ENCODE measurements around the gene SLC26A11.
"Not testable (repeated sequence)": the region's sequence is repeated elsewhere in the genome, so short reads cannot be mapped to it uniquely, and the experiment has no call there.

DNA sequence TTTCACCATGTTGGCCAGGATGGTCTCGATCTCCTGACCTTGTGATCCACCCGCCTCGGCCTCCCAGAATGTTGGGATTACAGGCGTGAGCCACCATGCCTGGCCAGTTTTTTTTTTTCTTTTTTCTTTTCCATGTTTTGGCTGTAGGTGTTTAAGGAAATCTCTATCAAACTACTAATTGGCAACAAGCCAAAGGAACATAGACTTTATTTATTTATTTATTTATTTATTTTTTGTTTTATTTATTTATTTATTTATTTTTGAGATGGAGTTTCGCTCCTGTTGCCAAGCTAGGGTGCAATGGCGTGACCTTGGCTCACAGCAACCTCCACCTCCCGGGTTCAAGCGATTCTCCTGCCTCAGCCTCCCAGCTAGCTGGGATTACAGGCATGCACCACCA is 55.6 kb downstream of the SLC26A11 start:
- TF ChIP-seq, protein P1, sequence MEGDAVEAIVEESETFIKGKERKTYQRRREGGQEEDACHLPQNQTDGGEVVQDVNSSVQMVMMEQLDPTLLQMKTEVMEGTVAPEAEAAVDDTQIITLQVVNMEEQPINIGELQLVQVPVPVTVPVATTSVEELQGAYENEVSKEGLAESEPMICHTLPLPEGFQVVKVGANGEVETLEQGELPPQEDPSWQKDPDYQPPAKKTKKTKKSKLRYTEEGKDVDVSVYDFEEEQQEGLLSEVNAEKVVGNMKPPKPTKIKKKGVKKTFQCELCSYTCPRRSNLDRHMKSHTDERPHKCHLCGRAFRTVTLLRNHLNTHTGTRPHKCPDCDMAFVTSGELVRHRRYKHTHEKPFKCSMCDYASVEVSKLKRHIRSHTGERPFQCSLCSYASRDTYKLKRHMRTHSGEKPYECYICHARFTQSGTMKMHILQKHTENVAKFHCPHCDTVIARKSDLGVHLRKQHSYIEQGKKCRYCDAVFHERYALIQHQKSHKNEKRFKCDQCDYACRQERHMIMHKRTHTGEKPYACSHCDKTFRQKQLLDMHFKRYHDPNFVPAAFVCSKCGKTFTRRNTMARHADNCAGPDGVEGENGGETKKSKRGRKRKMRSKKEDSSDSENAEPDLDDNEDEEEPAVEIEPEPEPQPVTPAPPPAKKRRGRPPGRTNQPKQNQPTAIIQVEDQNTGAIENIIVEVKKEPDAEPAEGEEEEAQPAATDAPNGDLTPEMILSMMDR (IDR thresholded peaks at IDR 0.05; ENCODE audit: low read depth, low read length) = not testable (repeated sequence)
- not testable (repeated sequence) for TF ChIP-seq MYC (IDR thresholded peaks at IDR 0.05; ENCODE audit: low read depth, low read length); POLR2A (IDR thresholded peaks at IDR 0.05; ENCODE audit: extremely low read depth, insufficient read length)
